Endothelial cell of umbilical vein (primary cell): Measurements from ENCODE around the gene PGF. TPM values are rescaled to one million over a fixed set of nuclear protein-coding genes. Genes with fewer than 3 reads are reported as not detected.

Source experiments
- BruUV-seq: library from RNA; stranded (reverse); fragments of 400-500 nt; replicated peaks from 2 replicates; lab custom pipeline; 2021; lab: Mats Ljungman, UMichigan
- CTCF ChIA-PET: fragments of 300-600, 350-600 bp; sonication (Branson Sonifier 250); formaldehyde crosslinking; loops from one replicate; lab custom pipeline; 2021; ENCODE audit warnings: antibody characterized with exemption, inconsistent platforms; lab: Charles Lee
- POLR2A ChIA-PET: fragments of 300-600, 350-600 bp; sonication (Branson Sonifier 250); formaldehyde crosslinking; loops from one replicate; lab custom pipeline; 2021; ENCODE audit warnings: antibody characterized with exemption, inconsistent platforms; lab: Charles Lee
- DNase-seq: peaks from one replicate; pipeline ENCODE4 v3.0.0-alpha.2; 2011; ENCODE audit warnings: low read depth, low spot score
- FAIRE-seq: peaks from 2 replicates; lab custom pipeline; 2011; peaks lifted over from hg19 to GRCh38; lab: Jason Lieb, UNC
- H2AFZ ChIP-seq: 2 replicates; pipeline ENCODE4 v1.6.0; 2012; ENCODE audit warnings: low read depth, low read length, control low read depth, inconsistent platforms
- H3K27ac ChIP-seq: 2 replicates; pipeline ENCODE4 v1.5.1; 2011; ENCODE audit warnings: low read depth, mild to moderate bottlenecking, control low read depth, low read length, moderate library complexity; ENCODE audit not compliant: insufficient read depth
- H3K27me3 ChIP-seq, 2 experiments: 2 replicates each; pipeline versions ENCODE4 v1.6.0 to v1.6.1; 2011; ENCODE audit warnings: low read length in 2 of 2, mixed read lengths in 1 of 2; ENCODE audit not compliant: control insufficient read depth in 2 of 2, insufficient read depth in 2 of 2
- H3K36me3 ChIP-seq, 2 experiments: 2 replicates in 1 of 2; 3 replicates in 1 of 2; pipeline ENCODE4 v1.5.1; 2011; ENCODE audit warnings: low read length in 2 of 2, mild to moderate bottlenecking in 1 of 2, moderate library complexity in 1 of 2; ENCODE audit not compliant: control insufficient read depth in 2 of 2, insufficient read depth in 2 of 2; ENCODE audit errors: extremely low read depth in 1 of 2
- H3K4me1 ChIP-seq: 3 replicates; pipeline ENCODE4 v1.5.1; 2011; ENCODE audit warnings: mild to moderate bottlenecking, low read length; ENCODE audit not compliant: control insufficient read depth, insufficient read depth; ENCODE audit errors: extremely low read depth
- H3K4me2 ChIP-seq: 2 replicates; pipeline ENCODE4 v1.6.1; 2011; ENCODE audit warnings: low read length, control low read depth, mixed read lengths; ENCODE audit not compliant: insufficient read depth
- H3K4me3 ChIP-seq, 3 experiments: fragments of 200-600 bp in 1 of 3; sonication (generic), shearing (Covaris generic) in 1 of 3; replicated peaks in 1 of 3; 2 replicates each; pipeline ENCODE4 v1.5.1; 2011 to 2016; ENCODE audit warnings: control low read depth in 3 of 3, low read length in 3 of 3, mild to moderate bottlenecking in 2 of 3, inconsistent platforms in 1 of 3, low read depth in 1 of 3, moderate library complexity in 1 of 3; ENCODE audit not compliant: insufficient read depth in 1 of 3
- H3K79me2 ChIP-seq: 2 replicates; pipeline ENCODE4 v1.6.0; 2012; ENCODE audit warnings: low read length, inconsistent platforms; ENCODE audit not compliant: control insufficient read depth, insufficient read depth
- H3K9ac ChIP-seq: replicated peaks from 2 replicates; pipeline ENCODE3; 2011; ENCODE audit warnings: low read length, control low read depth; ENCODE audit not compliant: insufficient read depth; ENCODE audit errors: extremely low read depth
- H3K9me1 ChIP-seq: replicated peaks from 3 replicates; pipeline ENCODE4 v1.6.0; 2011; ENCODE audit warnings: mild to moderate bottlenecking, low read length; ENCODE audit not compliant: control insufficient read depth, insufficient read depth; ENCODE audit errors: extremely low read depth
- H3K9me3 ChIP-seq: replicated peaks from 2 replicates; pipeline ENCODE4 v1.5.1; 2012; ENCODE audit warnings: low read length, inconsistent platforms; ENCODE audit not compliant: control insufficient read depth, insufficient read depth
- H4K20me1 ChIP-seq: replicated peaks from 2 replicates; pipeline ENCODE3; 2011; ENCODE audit warnings: mild to moderate bottlenecking, low read length; ENCODE audit not compliant: control insufficient read depth, insufficient read depth; ENCODE audit errors: extremely low read depth
- CTCF ChIP-seq, 2 donors: IDR thresholded peaks; 1 replicate in 1 of 2; 2 replicates in 1 of 2; pipeline ENCODE4 v1.5.1; 2011; ENCODE audit warnings: low read length in 2 of 2, mild to moderate bottlenecking in 2 of 2, moderate library complexity in 2 of 2, control low read depth in 1 of 2, inconsistent platforms in 1 of 2, low read depth in 1 of 2; ENCODE audit not compliant: insufficient read depth in 1 of 2; ENCODE audit errors: extremely low read depth in 1 of 2
- EZH2 ChIP-seq: IDR thresholded peaks from 2 replicates; pipeline ENCODE4 v1.6.1; 2012; ENCODE audit warnings: borderline replicate concordance, low read depth, mild to moderate bottlenecking, moderate library complexity, low read length, inconsistent platforms; ENCODE audit not compliant: severe bottlenecking
- FOS ChIP-seq: IDR thresholded peaks from 2 replicates; pipeline ENCODE4 v1.6.1; 2011; ENCODE audit warnings: mild to moderate bottlenecking, low read length, moderate library complexity, borderline replicate concordance; ENCODE audit not compliant: insufficient read depth
- GATA2 ChIP-seq: IDR thresholded peaks from 2 replicates; pipeline ENCODE4 v1.7.0; 2011; ENCODE audit warnings: low read depth, mild to moderate bottlenecking, moderate library complexity, mixed read lengths, low read length; ENCODE audit not compliant: insufficient read length, insufficient read depth
- JUN ChIP-seq: IDR thresholded peaks from 2 replicates; pipeline ENCODE4 v1.6.1; 2011; ENCODE audit warnings: borderline replicate concordance, low read depth; ENCODE audit not compliant: insufficient read length, insufficient read depth
- MYC ChIP-seq: IDR thresholded peaks from one replicate; pipeline ENCODE4 v1.6.1; 2011; ENCODE audit warnings: mild to moderate bottlenecking, low read depth, low read length
- POLR2A ChIP-seq: IDR thresholded peaks from 2 replicates; pipeline ENCODE4 v1.6.1; 2012; ENCODE audit warnings: low read depth, mild to moderate bottlenecking, control low read depth, low read length
- POLR2AphosphoS5 ChIP-seq: IDR thresholded peaks from 2 replicates; pipeline ENCODE4 v1.6.1; 2012; ENCODE audit warnings: low read depth, mild to moderate bottlenecking, control low read depth, low read length, moderate library complexity; ENCODE audit not compliant: insufficient read depth
- dilution Hi-C: fragments of 300-500 bp; cut with MboI; formaldehyde crosslinking; loops from one replicate; pipeline ENCODE4 v1.15.0; 2019; ENCODE audit warnings: low sequenced_read_pairs; ENCODE audit not compliant: extremely low pct_ligation_motif_present
- intact Hi-C: fragments of 100-400 bp; cut with micrococcal nuclease; formaldehyde crosslinking; loops from one replicate; pipeline ENCODE4 v1.10.0; 2022
- polyA plus RNA-seq, 4 experiments: library from polyadenylated mRNA; depleted of rRNA in 3 of 4; stranded (reverse) in 3 of 4; unstranded in 1 of 4; fragments of >200 nt; gene quantifications; 2 replicates each; pipeline versions ENCODE4 v1.2.1 to v1.2.3, GENCODE V29; 2011 to 2012; ENCODE audit warnings: missing spikeins in 1 of 4
- total RNA-seq: library from RNA; stranded (reverse); gene quantifications from 2 replicates; pipeline ENCODE4 v1.2.3, GENCODE V29; 2021
- TF ChIP-seq, protein P1 (sequence below): IDR thresholded peaks from 2 replicates; pipeline ENCODE4 v1.6.1; 2011; ENCODE audit not compliant: insufficient read depth, insufficient read length

Gene PGF
- total and polyA plus RNA-seq, 2 donors (not counting 3 experiments of a cell fraction or from before 2014, with no cell fraction given) = 89.0 to 206 TPM

GRCh38 chr14:74952180-74952665 is 3.2 kb downstream of the PGF start:
- no TSS peak for BruUV-seq
- POLR2A ChIA-PET = no interaction called here
- Histone ChIP-seq H3K27ac (no peak overlapping the region), H3K4me2 (peak overlapping the region; percentile 83), H3K4me1 (peaks cover 36% of the 10 kb centered on the region), H3K4me3 (peak overlapping the region in 1 of 3 experiments; percentile 9), H4K20me1 (no peaks in the 10 kb centered on the region), H3K9me1 (no peaks in the 10 kb centered on the region), H3K9me3 (no peaks in the 10 kb centered on the region), H3K27me3 (no peaks in the 10 kb centered on the region), H3K79me2 (peaks cover 60% of the 10 kb centered on the region), H3K36me3 (peaks cover 16 to 37% of the 10 kb centered on the region in 2 experiments), H3K9ac (no peak overlapping the region), H2AFZ (no peak overlapping the region)
- dilution Hi-C loops = no loop called here
- no peak for DNase-seq
- no peak for FAIRE-seq
- intact Hi-C loops = no loop called here
- TF ChIP-seq, protein P1, sequence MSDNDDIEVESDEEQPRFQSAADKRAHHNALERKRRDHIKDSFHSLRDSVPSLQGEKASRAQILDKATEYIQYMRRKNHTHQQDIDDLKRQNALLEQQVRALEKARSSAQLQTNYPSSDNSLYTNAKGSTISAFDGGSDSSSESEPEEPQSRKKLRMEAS = no peak
- TF ChIP-seq GATA2 (no peak), POLR2AphosphoS5 (no peak), MYC (no peak), JUN (no peak), POLR2A (no peak), CTCF (IDR thresholded peaks at IDR 0.05; ENCODE audit: extremely low read depth in 1 of 2, insufficient read depth in 1 of 2, low read depth in 1 of 2, low read length in 2 of 2) (no peak), EZH2 (no peak), FOS (no peak)
- CTCF ChIA-PET = interaction anchor here (3.2 kb wide), 1 partner anchor 136 kb away, joined by 14 read pairs; no protein-coding TSS in a partner anchor
